Fibroblast of pulmonary artery (primary cell): ENCODE measurements around the gene EYA2.

Experiments
- DNase-seq: peaks from one replicate; pipeline ENCODE4 v3.0.0-alpha.2; 2010; ENCODE audit warnings: low read depth
- H3K4me3 ChIP-seq: replicated peaks from 2 replicates; pipeline ENCODE4 v1.5.1; 2011; ENCODE audit warnings: low read depth, mild to moderate bottlenecking, control low read depth, low read length, moderate library complexity
- CTCF ChIP-seq: IDR thresholded peaks from 2 replicates; pipeline ENCODE4 v1.5.1; 2011; ENCODE audit warnings: mild to moderate bottlenecking, control low read depth, low read length, inconsistent platforms; ENCODE audit errors: missing control alignments

Gene EYA2

DNA sequence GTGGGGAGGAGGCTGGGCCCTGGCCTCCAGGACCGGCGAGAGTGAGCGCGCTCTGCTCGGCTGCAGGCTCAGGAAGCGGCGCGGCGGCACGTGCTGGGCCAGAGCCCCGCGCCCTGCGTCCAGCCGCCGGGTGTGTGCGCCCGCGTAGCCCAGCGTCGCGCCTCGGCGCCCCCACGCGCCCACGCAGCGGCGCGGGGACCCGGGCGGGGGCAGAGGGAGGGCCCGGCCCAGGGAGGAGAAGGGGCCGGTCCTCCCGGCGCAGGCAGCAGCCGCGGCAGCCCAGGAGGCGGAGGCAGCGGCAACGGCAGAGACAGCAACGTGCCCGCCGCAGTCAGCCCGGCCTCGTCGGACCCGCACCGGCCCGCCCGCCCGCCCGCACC is at the start of gene EYA2:
TSS of gene EYA2 (plus strand) at position 265 of the 380 bp plus-strand sequence. CDS start 95,168 bp downstream, outside the sequence.
- no peak within 1 kb of the TSS for H3K4me3 ChIP-seq
- no peak for DNase-seq
- no peak for TF ChIP-seq CTCF

DNA sequence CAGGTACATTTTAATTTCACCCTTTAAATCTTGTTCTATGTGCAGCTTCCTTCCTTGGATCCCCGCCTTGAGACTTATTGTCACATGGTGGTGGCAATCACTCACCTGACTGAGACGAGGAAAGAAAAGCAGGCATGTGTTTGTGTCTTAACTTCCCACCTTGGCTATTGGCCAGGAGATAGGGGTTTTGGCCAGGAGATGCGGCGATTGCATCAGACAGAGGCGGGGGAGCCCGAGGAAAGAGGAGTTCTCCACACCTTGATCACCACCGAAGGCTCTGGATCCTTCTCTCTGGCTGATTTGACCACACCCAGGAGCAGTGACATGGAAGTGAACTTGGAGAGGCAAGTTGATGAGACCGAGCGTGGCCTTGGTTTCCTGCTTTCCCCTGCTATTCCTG is 49.7 kb upstream of the EYA2 start:
- TF ChIP-seq CTCF: no peak
- H3K4me3 ChIP-seq: no peak overlapping the region
- DNase-seq: no peak

DNA sequence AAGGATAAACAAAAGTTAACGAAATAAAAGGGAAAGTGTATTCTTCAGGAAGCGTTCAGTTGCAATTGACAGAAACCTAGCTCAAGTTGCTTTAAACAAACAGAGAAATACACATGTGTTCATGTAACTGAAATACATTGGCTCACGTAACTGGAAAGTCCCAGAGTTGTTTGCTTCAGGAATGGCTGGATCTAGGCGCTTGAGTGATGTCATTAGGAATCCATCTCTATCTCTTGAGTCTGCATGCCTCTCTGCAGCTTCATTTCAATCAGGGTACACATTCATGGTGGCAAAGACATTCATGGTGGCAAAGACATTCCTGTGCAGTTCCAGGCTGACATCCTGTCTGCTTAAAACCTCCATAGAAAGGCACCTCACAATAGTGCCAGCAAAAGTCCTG is 45.4 kb upstream of the EYA2 start:
- H3K4me3 ChIP-seq: no peak overlapping the region
- DNase-seq: no peak
- no peak for TF ChIP-seq CTCF

- TF ChIP-seq CTCF: no peak
- no peak overlapping the region for H3K4me3 ChIP-seq
- DNase-seq: no peak
These were observed 44.9 kb upstream of the EYA2 start for GRCh38 chr20:46849751-46850150.

DNA sequence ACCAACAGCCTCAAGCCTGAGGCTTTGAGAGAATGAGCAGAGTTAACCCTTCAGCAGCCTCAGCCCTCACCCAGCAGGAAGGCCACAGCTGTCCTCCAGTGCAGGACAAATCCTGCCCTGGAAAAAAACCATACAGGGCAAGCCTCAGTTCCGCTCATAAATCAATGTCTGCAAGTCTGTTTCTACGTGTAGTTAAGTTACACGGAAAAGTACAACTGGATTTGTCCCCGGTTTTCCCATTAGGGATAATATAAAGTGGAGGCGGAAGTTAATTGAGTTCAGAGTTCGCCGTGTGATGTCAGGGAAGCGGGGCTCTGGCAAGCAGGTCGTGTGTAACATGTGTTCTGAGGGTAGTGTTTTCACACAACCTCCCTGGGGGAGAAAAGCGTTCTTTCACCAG is 44.2 kb upstream of the EYA2 start:
- no peak for DNase-seq
- no peak for TF ChIP-seq CTCF

GRCh38 chr20:46850896-46851295 is 43.7 kb upstream of the EYA2 start:
- H3K4me3 ChIP-seq: no peak overlapping the region
- TF ChIP-seq CTCF: no peak
- DNase-seq: no peak

More for the DNA sequence above, 44.2 kb upstream of the EYA2 start:
- H3K4me3 ChIP-seq: no peak overlapping the region

DNA sequence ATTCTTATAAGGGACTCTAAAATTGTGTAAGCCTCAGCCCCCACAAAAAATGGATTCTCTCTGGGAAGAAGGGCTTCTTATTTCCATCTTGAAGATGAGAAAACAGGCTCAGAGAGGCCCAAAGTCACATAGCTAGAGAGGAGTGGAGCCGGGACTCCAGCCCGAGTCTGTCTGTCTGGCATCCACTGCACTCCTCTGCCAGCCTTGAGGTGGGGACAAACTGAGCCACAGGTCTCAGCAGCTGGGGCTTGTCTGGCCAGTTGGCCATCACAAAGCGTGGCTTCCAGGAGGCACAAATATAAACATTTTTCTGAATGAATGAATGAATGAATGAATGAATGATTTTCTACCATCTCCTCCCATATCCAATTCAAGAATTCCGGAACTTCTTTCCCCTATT is 42.9 kb upstream of the EYA2 start:
- DNase-seq: no peak
- no peak overlapping the region for H3K4me3 ChIP-seq
- no peak for TF ChIP-seq CTCF
